Activated effector memory CD4-positive, alpha-beta T cell treated with anti-CD3 and anti-CD28 coated beads, Interleukin-2, amount 50 U/mL, for 16 hours (primary cell): ENCODE results near the gene DIP2C.
"Not testable (repeated sequence)": the region's sequence is repeated elsewhere in the genome, so short reads cannot be mapped to it uniquely, and the experiment has no call there.

Experiments
- DNase-seq: peaks from one replicate; pipeline ENCODE4 v3.0.0-alpha.2; 2020

DIP2C gene

GRCh38 chr10:549391-549790, 140.1 kb downstream of the DIP2C start:
- no peak for DNase-seq

- no peak for DNase-seq
These were observed 141.1 kb downstream of the DIP2C start for GRCh38 chr10:548238-548901.

- DNase-seq = no peak
These were observed 141.8 kb downstream of the DIP2C start for GRCh38 chr10:547591-548081.

GRCh38 chr10:546971-547590, 142.4 kb downstream of the DIP2C start:
- DNase-seq = no peak

GRCh38 chr10:546451-546850, 143.0 kb downstream of the DIP2C start:
- no peak for DNase-seq

GRCh38 chr10:543862-544822, 145.3 kb downstream of the DIP2C start:
- peak; percentile 56 for DNase-seq

GRCh38 chr10:543131-543530, 146.3 kb downstream of the DIP2C start:
- DNase-seq = no peak

- peak; percentile 62 for DNase-seq
These were observed 147.6 kb downstream of the DIP2C start for GRCh38 chr10:541750-542371.

GRCh38 chr10:541041-541440, 148.4 kb downstream of the DIP2C start:
- DNase-seq = peak; percentile 57

- no peak for DNase-seq
These were observed 150.6 kb downstream of the DIP2C start for GRCh38 chr10:538895-539294.

- peak; percentile 54 for DNase-seq
These were observed 152.5 kb downstream of the DIP2C start for GRCh38 chr10:536935-537334.

GRCh38 chr10:536371-536925, 153.0 kb downstream of the DIP2C start:
- DNase-seq = peak; percentile 49

GRCh38 chr10:535952-536351, 153.5 kb downstream of the DIP2C start:
- no peak for DNase-seq

- peak; percentile 50 for DNase-seq
These were observed 154.4 kb downstream of the DIP2C start for GRCh38 chr10:535051-535450.

GRCh38 chr10:534047-534566, 155.4 kb downstream of the DIP2C start:
- peak; percentile 49 for DNase-seq

GRCh38 chr10:533611-534010, 155.9 kb downstream of the DIP2C start:
- no peak for DNase-seq

- peak; percentile 46 for DNase-seq
These were observed 156.3 kb downstream of the DIP2C start for GRCh38 chr10:533186-533585.

GRCh38 chr10:532331-532730, 157.1 kb downstream of the DIP2C start:
- DNase-seq = not testable (repeated sequence)

- no peak for DNase-seq
These were observed 157.9 kb downstream of the DIP2C start for GRCh38 chr10:531541-531940.

GRCh38 chr10:530717-531116, 158.8 kb downstream of the DIP2C start:
- DNase-seq = no peak

- DNase-seq = peak; percentile 48
These were observed 159.8 kb downstream of the DIP2C start for GRCh38 chr10:529468-530230.
